Left lobe of liver (tissue), 2 donors: ENCODE data around the gene SPRING1. TPM values are rescaled to one million over a fixed set of nuclear protein-coding genes. Genes with fewer than 3 reads are reported as not detected.

Experiments
- ATAC-seq: fragments of 200-7000 bp; cut with Tn5 transposase; one replicate; pipeline ENCODE4 v1.9.1; 2020; ENCODE audit warnings: mild to moderate bottlenecking, moderate library complexity
- DNase-seq: peaks from one replicate; pipeline ENCODE4 v3.0.0-alpha.2; 2020; ENCODE audit warnings: low spot score
- total RNA-seq: library from RNA; stranded (reverse); gene quantifications from one replicate; pipeline ENCODE4 v1.2.1, GENCODE V29; 2021
- donor health status: DM: no; HTN: no; CAD: no; lungs with moderate emphysema.
- donor health status: DM: no; HTN: yes; CAD: no.

SPRING1 gene
- total RNA-seq, 1 donor from 2014 or later, result 6.8 TPM

GRCh38 chr12:116710370-116711150, 27.3 kb downstream of the SPRING1 start:
- ATAC-seq (no peak), DNase-seq (no peak)

GRCh38 chr12:116709768-116710167, 28.1 kb downstream of the SPRING1 start:
- DNase-seq (no peak), ATAC-seq (no peak)

- peak; percentile 57 for DNase-seq
- peak; percentile 99 for ATAC-seq
Observed at GRCh38 chr12:116708826-116709756, 28.8 kb downstream of the SPRING1 start.

- no peak for ATAC-seq
- no peak for DNase-seq
Observed at GRCh38 chr12:116707751-116708150, 30.1 kb downstream of the SPRING1 start.

- ATAC-seq (peak; percentile 97), DNase-seq (peak; percentile 68)
Observed at GRCh38 chr12:116703214-116703795, 34.6 kb downstream of the SPRING1 start.

- DNase-seq, result no peak
Observed at GRCh38 chr12:116701432-116701831, 36.4 kb downstream of the SPRING1 start.

GRCh38 chr12:116700066-116700465, 37.8 kb downstream of the SPRING1 start:
- no peak for ATAC-seq
- DNase-seq, result no peak

More at GRCh38 chr12:116701432-116701831, 36.4 kb downstream of the SPRING1 start:
- ATAC-seq, result no peak

- no peak for DNase-seq
Observed at GRCh38 chr12:116698554-116699075, 39.3 kb downstream of the SPRING1 start.

GRCh38 chr12:116698116-116698515, 39.8 kb downstream of the SPRING1 start:
- ATAC-seq (no peak), DNase-seq (no peak)

More at GRCh38 chr12:116698554-116699075, 39.3 kb downstream of the SPRING1 start:
- peak; percentile 53 for ATAC-seq

GRCh38 chr12:116697716-116698115, 40.2 kb downstream of the SPRING1 start:
- peak; percentile 17 for ATAC-seq
- DNase-seq, result no peak

- DNase-seq, result no peak
Observed at GRCh38 chr12:116697305-116697704, 40.6 kb downstream of the SPRING1 start.

GRCh38 chr12:116695464-116695725, 42.5 kb downstream of the SPRING1 start:
- DNase-seq, result no peak
- ATAC-seq, result no peak

More at GRCh38 chr12:116697305-116697704, 40.6 kb downstream of the SPRING1 start:
- peak; percentile 10 for ATAC-seq

- no peak for DNase-seq
- ATAC-seq, result peak; percentile 20
Observed at GRCh38 chr12:116694653-116695463, 43.0 kb downstream of the SPRING1 start.

GRCh38 chr12:116693286-116694227, 44.3 kb downstream of the SPRING1 start:
- peak; percentile 79 for ATAC-seq
- peak; percentile 85 for DNase-seq

- ATAC-seq, result peak; percentile 48
Observed at GRCh38 chr12:116692605-116693004, 45.3 kb downstream of the SPRING1 start.

GRCh38 chr12:116691636-116692035, 46.2 kb downstream of the SPRING1 start:
- DNase-seq, result no peak
- no peak for ATAC-seq

More at GRCh38 chr12:116692605-116693004, 45.3 kb downstream of the SPRING1 start:
- DNase-seq, result no peak

- no peak for ATAC-seq
Observed at GRCh38 chr12:116691205-116691604, 46.7 kb downstream of the SPRING1 start.

GRCh38 chr12:116689979-116690744, 47.7 kb downstream of the SPRING1 start:
- DNase-seq (no peak), ATAC-seq (no peak)

More at GRCh38 chr12:116691205-116691604, 46.7 kb downstream of the SPRING1 start:
- DNase-seq, result no peak
